ENCODE measurements around the gene LRP3.

GRCh38 chr19:33150852-33151518 is 43.1 kb upstream of the LRP3 start:
- TF ChIP-seq, protein P1, sequence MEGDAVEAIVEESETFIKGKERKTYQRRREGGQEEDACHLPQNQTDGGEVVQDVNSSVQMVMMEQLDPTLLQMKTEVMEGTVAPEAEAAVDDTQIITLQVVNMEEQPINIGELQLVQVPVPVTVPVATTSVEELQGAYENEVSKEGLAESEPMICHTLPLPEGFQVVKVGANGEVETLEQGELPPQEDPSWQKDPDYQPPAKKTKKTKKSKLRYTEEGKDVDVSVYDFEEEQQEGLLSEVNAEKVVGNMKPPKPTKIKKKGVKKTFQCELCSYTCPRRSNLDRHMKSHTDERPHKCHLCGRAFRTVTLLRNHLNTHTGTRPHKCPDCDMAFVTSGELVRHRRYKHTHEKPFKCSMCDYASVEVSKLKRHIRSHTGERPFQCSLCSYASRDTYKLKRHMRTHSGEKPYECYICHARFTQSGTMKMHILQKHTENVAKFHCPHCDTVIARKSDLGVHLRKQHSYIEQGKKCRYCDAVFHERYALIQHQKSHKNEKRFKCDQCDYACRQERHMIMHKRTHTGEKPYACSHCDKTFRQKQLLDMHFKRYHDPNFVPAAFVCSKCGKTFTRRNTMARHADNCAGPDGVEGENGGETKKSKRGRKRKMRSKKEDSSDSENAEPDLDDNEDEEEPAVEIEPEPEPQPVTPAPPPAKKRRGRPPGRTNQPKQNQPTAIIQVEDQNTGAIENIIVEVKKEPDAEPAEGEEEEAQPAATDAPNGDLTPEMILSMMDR (conservative IDR thresholded peaks at IDR 0.05; ENCODE audit: low read depth, low read length) = no peak
- no peak for TF ChIP-seq EZH2 (IDR thresholded peaks at IDR 0.05; ENCODE audit: borderline replicate concordance, low read depth, low read length, poor library complexity, severe bottlenecking)

All from A673 (cell line).